IPS DF 6.9 (cell line): ENCODE data around the gene IKZF3.
"Not testable (repeated sequence)": the region's sequence is repeated elsewhere in the genome, so short reads cannot be mapped to it uniquely, and the experiment has no call there.

Source experiments
- DNase-seq: peaks from one replicate; pipeline ENCODE4 v3.0.0-alpha.2; 2013; ENCODE audit warnings: low read depth, low spot score
- H3K27ac ChIP-seq: one replicate; pipeline ENCODE4 v1.5.1; 2013; ENCODE audit warnings: low read length, control low read depth
- H3K27me3 ChIP-seq: 2 replicates; pipeline ENCODE4 v1.6.1; 2013; ENCODE audit warnings: mild to moderate bottlenecking, low read length; ENCODE audit not compliant: control insufficient read depth, insufficient read depth
- H3K36me3 ChIP-seq: 2 replicates; pipeline ENCODE4 v1.6.1; 2013; ENCODE audit warnings: low read length; ENCODE audit not compliant: control insufficient read depth, insufficient read depth
- H3K4me1 ChIP-seq: 2 replicates; pipeline ENCODE4 v1.6.1; 2013; ENCODE audit warnings: low read length; ENCODE audit not compliant: control insufficient read depth, insufficient read depth
- H3K4me3 ChIP-seq: 2 replicates; pipeline ENCODE4 v1.5.1; 2013; ENCODE audit warnings: mild to moderate bottlenecking, low read length
- H3K9me3 ChIP-seq: 2 replicates; pipeline ENCODE4 v1.6.1; 2013; ENCODE audit warnings: low read length, inconsistent platforms; ENCODE audit not compliant: control insufficient read depth, insufficient read depth
- WGBS: extraction: QIAGEN DNeasy Blood & Tissue Kit; methylation state at CpG from one replicate; pipeline ENCODE4 v1.1.7; 2013; ENCODE audit warnings: mixed read lengths, missing lambda C conversion rate; ENCODE audit not compliant: insufficient read length, insufficient coverage; 5-methylcytosine and 5-hydroxymethylcytosine counted together

IKZF3 gene

GRCh38 chr17:39863918-39864746 lies at the start of gene IKZF3:
Gene IKZF3, minus strand, starts transcription at chr17:39864312. Its CDS starts 186 bp downstream, at chr17:39864126.
- no peak within 1 kb of the TSS for H3K27ac ChIP-seq

GRCh38 chr17:39908789-39909352 lies 44.8 kb upstream of the IKZF3 start:
- no CpG with 5 or more reads among the region's 6 CpGs for WGBS
- H3K4me3 ChIP-seq, result no peak overlapping the region
- no peak overlapping the region for H3K27ac ChIP-seq
- no peaks in the 10 kb centered on the region for H3K27me3 ChIP-seq
- H3K9me3 ChIP-seq, result no peaks in the 10 kb centered on the region
- no peak for DNase-seq
- no peaks in the 10 kb centered on the region for H3K36me3 ChIP-seq
- H3K4me1 ChIP-seq, result no peaks in the 10 kb centered on the region

More at GRCh38 chr17:39863918-39864746, at the start of gene IKZF3:
- no peaks in the 10 kb centered on the region for H3K9me3 ChIP-seq
- DNase-seq, result peak; percentile 39
- H3K4me1 ChIP-seq, result no peaks in the 10 kb centered on the region
- H3K4me3 ChIP-seq, result no peak within 1 kb of the TSS
- WGBS, result no CpG with 5 or more reads among the region's 50 CpGs
- H3K36me3 ChIP-seq, result peaks cover 3% of the 10 kb centered on the region; the same call in 1 of the 2 replicates
- peaks cover 12% of the 10 kb centered on the region; the same call in 1 of the 2 replicates for H3K27me3 ChIP-seq

- WGBS, result no CpG with 5 or more reads among the region's 3 CpGs
- H3K27ac ChIP-seq, result no peak overlapping the region
- no peak overlapping the region for H3K4me3 ChIP-seq
- no peaks in the 10 kb centered on the region for H3K4me1 ChIP-seq
- no peak for DNase-seq
- no peaks in the 10 kb centered on the region for H3K27me3 ChIP-seq
- no peaks in the 10 kb centered on the region for H3K36me3 ChIP-seq
- H3K9me3 ChIP-seq, result no peaks in the 10 kb centered on the region
Measured at GRCh38 chr17:39904990-39905288, 40.8 kb upstream of the IKZF3 start.

GRCh38 chr17:39903158-39903884 lies 39.2 kb upstream of the IKZF3 start:
- Histone ChIP-seq H3K4me1 (no peaks in the 10 kb centered on the region), H3K27me3 (no peaks in the 10 kb centered on the region), H3K9me3 (no peaks in the 10 kb centered on the region), H3K36me3 (no peaks in the 10 kb centered on the region), H3K4me3 (no peak overlapping the region), H3K27ac (no peak overlapping the region)
- no CpG with 5 or more reads among the region's 4 CpGs for WGBS
- no peak for DNase-seq

DNA sequence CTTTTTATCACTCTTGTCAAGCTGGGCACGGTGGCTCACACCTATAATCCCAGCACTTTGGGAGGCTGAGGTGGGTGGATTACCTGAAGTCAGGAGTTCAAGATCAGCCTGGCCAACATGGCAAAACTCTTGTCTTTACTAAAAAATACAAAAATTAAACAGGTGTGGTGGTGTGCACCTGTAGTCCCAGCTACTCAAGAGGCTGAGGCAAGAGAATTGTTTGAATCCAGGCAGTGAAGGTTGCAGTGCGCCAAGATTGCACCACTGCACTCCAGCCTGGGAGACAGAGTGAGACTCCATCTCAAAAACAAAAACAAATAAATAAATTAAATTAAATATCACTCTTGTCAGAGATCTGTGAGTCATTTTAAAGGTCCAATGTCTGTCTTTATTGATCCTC lies 37.9 kb upstream of the IKZF3 start:
- H3K4me3 ChIP-seq, H3K27me3 ChIP-seq, H3K9me3 ChIP-seq, H3K36me3 ChIP-seq, DNase-seq, H3K4me1 ChIP-seq, H3K27ac ChIP-seq: not testable (repeated sequence)
- WGBS, result no CpG with 5 or more reads among the region's 2 CpGs

DNA sequence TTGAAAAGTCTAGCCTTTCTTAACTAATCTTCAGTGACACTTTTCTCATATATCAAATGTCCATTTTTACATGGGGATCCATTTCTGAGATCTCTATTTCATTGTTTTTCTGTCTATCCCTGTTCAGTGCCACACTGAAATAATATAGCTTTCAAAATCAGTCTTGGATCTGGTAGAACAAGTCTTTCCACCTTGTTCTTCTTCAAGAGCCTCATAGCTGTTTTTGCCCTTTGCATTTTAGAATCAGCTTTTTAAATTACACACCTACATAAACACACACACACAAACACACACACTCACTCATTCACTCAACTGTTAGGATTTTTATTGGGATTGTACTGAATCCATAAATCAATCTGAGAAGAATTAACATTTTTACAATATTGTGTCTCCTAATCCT lies 35.1 kb upstream of the IKZF3 start:
- Histone ChIP-seq H3K36me3 (no peaks in the 10 kb centered on the region), H3K27me3 (no peaks in the 10 kb centered on the region), H3K4me3 (no peak overlapping the region), H3K9me3 (no peaks in the 10 kb centered on the region), H3K4me1 (no peaks in the 10 kb centered on the region), H3K27ac (no peak overlapping the region)
- no peak for DNase-seq

DNA sequence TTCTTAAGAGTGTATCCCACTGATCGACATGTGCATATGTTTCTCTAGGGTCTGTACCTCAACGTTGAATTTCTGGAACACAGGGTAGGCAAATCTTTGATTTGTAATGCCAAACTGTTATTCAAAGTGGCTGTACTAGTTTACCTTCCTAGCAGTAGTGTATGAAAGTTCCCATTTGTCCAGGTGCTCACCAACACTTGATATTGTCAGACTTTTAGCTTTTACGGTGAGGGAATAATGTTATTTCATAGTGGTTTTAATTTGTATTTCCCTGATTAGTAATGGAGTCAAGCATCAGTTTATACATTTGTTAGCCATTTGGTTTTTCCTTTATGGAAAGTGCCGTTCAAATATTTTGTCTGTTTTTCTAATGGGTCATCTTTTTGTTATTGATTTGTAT lies 34.0 kb upstream of the IKZF3 start:
- Histone ChIP-seq H3K27me3 (no peaks in the 10 kb centered on the region), H3K36me3 (no peaks in the 10 kb centered on the region), H3K4me1 (no peaks in the 10 kb centered on the region), H3K9me3 (no peaks in the 10 kb centered on the region), H3K27ac (no peak overlapping the region), H3K4me3 (no peak overlapping the region)
- no CpG with 5 or more reads among the region's 4 CpGs for WGBS
- no peak for DNase-seq

DNA sequence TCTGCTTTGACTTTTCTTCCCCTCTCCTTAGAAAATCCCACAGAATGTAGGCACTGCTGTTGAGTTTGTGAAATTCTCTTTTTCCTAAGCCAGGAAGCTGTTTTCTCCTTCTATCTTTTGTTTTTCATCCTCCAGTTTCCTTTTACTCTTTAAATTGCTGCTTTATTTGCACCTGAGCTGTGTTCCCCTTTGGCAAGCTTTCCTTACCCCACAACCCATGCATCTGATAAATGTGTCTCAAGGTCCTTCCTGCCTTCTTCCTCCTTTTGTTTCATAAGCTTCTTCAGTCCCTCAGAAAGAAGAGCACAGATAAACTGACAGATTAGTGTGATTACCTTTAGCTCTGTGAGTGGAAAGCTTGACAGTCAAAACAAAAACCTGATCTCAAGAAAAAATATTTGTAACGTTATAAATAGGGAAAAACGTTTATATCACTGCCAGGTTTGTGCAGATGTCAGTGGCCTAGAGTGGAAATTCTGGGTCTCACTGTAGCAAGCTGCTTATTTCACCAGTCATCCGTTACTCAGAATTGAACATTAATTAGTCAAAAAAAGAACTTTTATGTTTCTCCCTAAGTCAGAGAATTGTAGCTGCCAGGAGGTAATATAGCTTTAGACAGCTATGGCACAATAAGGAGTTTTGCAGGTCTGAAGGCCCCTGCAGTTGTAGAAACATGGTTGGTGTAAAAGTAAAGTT lies 30.7 kb upstream of the IKZF3 start:
- WGBS, result no CpG with 5 or more reads among the region's 3 CpGs

GRCh38 chr17:39889200-39889599 lies 25.1 kb upstream of the IKZF3 start:
- no peaks in the 10 kb centered on the region for H3K36me3 ChIP-seq
- no peak overlapping the region for H3K27ac ChIP-seq
- no peak for DNase-seq
- H3K4me1 ChIP-seq, result no peaks in the 10 kb centered on the region
- no peaks in the 10 kb centered on the region for H3K9me3 ChIP-seq
- no peak overlapping the region for H3K4me3 ChIP-seq
- no peaks in the 10 kb centered on the region for H3K27me3 ChIP-seq
- no CpG with 5 or more reads among the region's 2 CpGs for WGBS

More for the DNA sequence above, 30.7 kb upstream of the IKZF3 start:
- H3K4me3 ChIP-seq, result no peak overlapping the region
- no peaks in the 10 kb centered on the region for H3K36me3 ChIP-seq
- H3K9me3 ChIP-seq, result no peaks in the 10 kb centered on the region
- no peak overlapping the region for H3K27ac ChIP-seq
- DNase-seq, result no peak
- H3K4me1 ChIP-seq, result no peaks in the 10 kb centered on the region
- H3K27me3 ChIP-seq, result no peaks in the 10 kb centered on the region

GRCh38 chr17:39887078-39887477 lies 23.0 kb upstream of the IKZF3 start:
- H3K27me3 ChIP-seq, result no peaks in the 10 kb centered on the region
- DNase-seq, result no peak

More at GRCh38 chr17:39887078-39887477, 23.0 kb upstream of the IKZF3 start:
- Histone ChIP-seq H3K4me3 (no peak overlapping the region), H3K36me3 (no peaks in the 10 kb centered on the region), H3K9me3 (no peaks in the 10 kb centered on the region), H3K27ac (no peak overlapping the region), H3K4me1 (no peaks in the 10 kb centered on the region)
